NCI-H1694 treated with DMSO at 0.1 percent for 48 hours (cell line): Measurements from ENCODE around the gene GLTP.

Experiments used
- DNase-seq: peaks from one replicate; lab custom pipeline; 2025; lab: John Stamatoyannopoulos, UW

The GLTP gene

DNA sequence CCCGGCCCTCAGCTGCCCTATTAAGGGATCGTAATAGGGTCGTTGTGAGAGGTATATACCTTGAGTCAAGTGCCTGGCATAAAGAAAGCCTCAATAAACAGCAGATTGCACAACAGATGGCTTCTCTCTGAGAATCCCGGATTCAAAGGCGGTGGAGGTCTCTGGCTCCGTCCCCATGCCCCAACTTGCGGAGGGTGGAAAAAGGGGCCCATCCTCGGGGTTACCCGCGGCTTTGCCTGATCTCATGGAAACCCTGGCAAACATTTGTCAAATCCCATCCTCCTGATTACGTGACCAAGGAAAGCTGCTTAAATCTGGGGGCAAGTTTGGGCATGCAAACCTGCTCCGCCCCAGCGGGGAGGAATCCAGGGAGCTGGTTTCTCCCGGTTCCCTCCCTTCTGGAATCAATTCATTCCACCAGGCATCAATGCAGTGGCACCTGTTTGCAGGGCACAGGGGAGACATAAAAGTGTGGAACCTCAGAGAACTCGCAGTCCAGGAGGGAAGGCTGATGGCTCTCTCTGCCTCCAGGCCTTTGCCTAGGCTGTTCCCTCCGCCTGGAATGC, 59.4 kb downstream of the GLTP start:
- peak; percentile 94 for DNase-seq

DNA sequence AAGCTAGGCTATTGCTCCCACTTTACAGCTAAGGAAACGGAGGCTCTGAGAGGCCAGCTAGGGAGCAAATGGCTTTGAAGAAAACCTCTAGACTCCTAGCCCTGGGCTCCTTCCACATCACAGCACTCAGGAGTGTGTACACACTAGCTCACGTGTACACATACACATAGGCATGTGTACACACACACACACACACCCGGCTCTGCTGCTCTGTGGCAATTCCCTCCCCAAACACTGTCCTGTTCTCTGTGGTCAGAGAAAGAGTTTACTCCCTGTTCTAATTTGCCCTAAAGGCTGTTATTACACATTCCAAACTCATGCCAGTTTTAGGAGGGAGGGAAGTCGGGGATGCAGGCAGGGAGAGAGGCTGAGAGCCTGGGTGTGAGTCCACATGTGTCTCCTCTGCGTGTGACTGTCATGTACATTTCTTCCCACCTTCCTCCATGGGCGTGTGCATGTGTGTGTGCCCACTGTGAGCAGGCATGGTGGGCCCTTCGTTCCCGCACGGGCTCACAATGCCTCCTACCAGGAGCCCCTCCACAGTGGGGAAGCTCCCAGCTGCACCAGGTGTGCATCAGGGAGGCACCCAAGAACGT, 61.3 kb downstream of the GLTP start:
- DNase-seq, result peak; percentile 14

GRCh38 chr12:109818253-109818652, 62.1 kb downstream of the GLTP start:
- DNase-seq, result no peak

DNA sequence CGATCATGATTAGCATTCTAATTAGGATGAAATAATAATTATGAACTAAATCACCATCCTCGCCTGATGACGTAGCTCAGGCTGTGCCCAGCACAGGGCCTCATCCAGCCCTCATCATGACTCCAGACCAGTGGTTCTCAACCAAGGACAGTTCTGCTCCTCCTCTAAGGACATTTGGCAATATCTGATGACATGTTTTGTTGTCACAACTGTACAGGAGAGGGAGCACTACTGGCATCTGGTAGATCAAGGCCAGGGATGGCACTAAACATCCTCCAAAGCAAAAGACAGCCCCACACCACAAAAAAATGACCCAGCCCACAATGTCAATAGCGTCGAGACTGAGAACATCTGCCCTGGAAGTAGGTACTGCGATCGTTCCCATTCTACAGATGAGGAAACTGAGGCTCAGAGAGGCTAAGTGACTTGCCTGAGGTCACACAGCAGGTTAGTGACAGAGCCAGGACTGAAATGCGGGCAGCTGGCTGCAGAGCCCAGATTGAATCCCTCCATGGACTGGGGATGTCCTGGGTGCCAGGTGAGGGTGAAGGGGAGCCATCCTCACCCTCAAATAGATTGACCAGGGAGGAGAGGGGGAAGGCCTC, 62.6 kb downstream of the GLTP start:
- DNase-seq, result no peak

DNA sequence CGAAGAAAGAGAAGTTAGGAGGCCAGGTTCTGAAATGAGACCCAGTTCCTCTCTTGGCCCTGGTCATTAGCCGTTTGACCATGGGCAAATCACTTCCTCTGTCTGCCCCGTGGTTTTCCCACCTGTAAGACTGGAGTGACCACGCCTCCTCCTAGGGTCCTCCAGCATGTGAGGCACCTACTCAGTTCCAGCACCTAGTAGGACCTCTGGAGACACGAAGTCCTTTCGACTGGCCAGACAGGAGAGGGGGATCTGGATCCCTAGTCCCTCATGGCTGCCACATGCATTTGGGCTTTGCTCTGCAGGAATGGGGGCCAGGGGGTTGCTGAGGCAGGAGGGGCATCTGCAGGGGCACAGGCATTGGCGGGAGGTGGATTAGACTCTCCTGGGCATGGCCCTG, 63.5 kb downstream of the GLTP start:
- DNase-seq, result no peak

- no peak for DNase-seq
Measured at GRCh38 chr12:109815757-109816617, 64.4 kb downstream of the GLTP start.

GRCh38 chr12:109815225-109815624, 65.1 kb downstream of the GLTP start:
- DNase-seq, result no peak

- no peak for DNase-seq
Measured at GRCh38 chr12:109814600-109815150, 65.7 kb downstream of the GLTP start.

DNA sequence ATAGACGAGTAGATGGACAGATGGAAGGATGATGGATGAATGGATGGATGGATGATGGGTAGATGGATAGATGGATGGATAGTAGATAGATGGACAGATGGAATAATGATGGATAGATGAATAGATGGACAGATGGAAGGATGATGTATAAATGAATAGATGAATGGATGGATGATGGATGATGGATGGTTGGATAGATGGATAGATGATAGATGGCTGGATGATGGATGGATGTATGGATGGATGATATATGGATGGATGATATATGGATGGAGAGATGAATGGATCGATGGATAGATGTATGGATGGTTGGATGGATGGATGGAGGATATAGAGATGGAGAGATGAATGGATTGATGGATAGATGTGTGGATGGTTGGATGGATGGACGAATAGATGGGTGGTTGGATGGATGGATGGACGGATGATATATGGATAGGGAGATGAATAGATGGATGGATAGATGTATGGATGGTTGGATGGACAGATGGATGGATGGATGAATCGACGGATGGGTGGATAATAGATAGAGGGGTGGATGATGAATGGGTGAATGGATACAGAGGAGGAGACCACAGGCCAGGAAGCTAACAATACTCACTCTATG, 66.4 kb downstream of the GLTP start:
- DNase-seq, result no peak

DNA sequence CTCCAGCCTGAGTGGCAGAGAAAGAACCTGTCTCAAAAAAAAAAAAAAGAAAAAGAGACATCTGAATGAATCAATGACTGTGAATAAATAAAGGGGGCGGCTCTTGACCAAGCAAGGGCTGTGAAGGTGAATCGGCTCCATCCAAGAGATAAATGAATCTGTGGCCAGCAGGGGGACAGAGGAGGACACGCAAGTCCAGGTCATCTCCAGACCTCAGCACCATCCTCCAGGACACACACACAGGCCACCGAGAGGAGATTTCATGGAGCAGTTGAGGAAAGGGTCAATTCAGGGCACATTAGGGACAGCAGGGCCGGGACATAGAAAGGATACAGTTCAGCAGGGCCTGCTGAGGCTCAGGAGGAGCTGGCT, 68.7 kb downstream of the GLTP start:
- no peak for DNase-seq

DNA sequence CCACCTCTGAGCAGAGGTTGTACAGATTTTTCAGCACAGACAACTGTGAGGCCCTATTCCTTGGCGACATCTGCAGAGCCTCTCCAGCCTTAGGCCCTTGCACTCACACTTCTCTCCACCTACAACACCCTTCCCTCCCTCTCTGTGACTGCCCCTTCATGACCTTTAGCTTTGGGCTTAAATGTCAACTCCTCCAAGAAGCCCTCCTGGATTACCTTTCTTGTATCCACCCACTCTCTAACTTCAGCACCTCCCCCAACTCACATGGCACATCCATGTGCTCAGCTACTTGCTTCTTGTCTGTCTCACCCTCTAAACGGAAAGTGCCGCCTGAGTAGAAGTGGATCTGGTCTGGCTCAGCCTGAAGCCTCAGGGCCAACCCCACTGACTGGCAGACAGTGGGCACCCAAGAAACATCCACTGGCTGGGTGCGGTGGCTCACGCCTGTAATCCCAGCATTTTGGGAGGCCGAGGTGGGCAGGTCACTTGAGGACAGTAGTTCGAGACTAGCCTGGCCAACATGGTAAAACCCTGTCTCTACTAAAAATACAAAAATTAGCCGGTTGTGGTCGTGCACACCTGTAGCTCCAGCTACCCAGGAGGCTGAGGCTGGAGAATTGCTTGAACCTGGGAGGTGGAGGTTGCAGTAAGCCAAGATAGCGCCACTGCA, 69.3 kb downstream of the GLTP start:
- no peak for DNase-seq

DNA sequence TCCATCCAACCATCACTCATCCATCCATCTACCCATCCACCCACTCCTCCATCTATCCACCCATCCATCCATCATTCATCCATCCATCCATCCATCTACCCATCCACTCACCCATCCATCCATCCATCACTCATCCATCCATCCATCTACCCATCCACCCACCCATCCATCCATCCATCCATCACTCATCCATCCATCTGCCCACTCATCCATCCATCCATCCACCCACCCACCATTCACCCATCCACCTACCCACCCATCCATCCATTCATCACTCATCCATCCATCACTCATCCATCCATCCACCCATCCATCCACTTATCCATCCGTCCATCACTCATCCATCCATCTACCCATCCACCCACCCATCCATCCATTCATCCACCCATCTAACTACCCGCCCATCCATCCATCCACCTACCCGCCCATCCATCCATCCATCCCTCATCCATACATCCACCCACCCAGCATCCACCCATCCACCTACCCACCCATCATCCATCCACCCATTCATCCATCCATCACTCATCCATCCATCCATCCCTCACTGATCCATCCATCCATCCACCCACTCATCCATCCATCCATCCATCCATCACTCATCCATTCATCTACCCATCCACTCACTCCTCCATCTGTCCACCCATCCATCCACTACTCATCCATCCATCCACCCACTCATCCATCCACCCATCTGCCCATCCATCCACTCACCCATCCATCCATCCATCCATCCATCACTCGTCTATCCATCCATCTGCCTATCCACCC, 71.3 kb downstream of the GLTP start:
- no peak for DNase-seq

DNA sequence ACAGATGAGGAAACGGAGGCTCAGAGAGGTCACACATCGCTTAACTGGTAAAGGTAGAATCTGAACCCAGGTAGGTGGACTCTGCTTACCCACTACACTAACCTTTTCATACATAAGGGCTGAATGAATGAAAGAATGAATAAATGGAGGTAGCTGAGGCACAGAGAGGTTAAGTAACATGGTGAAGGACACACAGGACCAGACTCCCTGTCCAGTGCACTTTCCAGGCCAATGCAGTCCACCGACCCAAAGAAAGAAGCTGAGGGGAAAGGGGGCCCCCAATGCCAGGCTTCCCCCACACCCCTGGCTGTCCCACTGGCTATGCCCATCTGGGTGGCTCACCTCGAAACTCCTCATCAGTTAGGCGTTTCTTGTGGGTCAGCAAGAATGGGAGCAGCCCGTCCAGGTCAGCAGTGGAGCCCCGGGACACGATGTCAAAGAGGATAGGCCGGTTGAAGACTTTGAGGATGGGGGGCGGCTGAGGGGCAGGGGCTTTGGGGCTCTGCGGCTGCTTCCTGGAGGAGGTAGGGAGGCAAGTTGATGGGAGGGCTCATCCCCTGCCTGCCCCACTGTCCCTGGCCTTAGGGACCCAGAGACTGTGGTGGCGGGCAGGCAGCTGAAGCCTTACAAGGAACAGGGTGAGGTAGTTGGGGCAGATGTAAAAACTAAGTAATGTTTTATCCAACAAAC, 72.2 kb downstream of the GLTP start:
- no peak for DNase-seq

DNA sequence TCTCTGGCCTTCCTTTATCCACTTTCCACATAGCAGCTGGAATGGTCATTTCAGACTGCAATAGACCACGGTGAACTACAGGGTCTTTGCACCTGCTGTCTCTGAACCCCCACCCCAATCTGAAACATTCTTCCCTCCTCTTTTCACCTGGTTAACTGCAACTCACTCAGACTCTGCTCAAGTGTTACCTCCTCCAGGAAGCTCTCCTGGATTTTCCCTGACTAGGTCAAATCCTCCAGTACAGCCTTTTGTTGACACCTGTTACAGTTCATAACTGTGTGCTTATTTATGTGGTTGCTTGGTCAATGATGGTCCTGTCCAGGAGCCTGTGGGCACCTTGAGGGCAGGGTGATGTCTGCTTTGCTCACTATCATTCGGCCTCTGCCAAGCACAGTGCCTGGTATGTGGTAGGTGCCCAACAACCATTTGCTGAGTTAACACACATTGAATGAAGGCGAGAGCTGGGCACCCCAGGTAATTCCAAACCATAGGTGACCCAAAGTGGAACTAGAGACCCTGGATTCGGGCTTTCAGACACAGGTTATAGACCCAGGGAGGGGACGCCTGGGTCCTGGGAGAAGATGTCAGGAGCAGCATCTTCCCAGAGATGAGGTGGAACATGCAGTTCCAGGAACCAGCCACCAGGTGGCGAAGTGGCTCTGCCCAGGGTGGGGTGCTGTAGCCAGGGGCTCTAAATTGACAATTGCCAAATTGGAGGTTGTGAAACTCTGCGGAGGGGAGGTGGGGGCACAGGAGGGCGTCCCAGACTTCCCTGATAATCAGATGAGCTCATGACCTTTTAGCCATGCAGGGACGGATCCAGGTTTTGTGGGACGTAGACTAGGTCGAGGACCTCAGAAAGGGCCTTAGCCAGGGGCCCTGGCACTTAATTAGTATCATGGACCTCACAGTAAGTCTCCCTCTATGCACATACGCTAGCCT, 75.2 kb downstream of the GLTP start:
- peak; percentile 12 for DNase-seq

GRCh38 chr12:109803678-109804077, 76.7 kb downstream of the GLTP start:
- DNase-seq, result no peak

DNA sequence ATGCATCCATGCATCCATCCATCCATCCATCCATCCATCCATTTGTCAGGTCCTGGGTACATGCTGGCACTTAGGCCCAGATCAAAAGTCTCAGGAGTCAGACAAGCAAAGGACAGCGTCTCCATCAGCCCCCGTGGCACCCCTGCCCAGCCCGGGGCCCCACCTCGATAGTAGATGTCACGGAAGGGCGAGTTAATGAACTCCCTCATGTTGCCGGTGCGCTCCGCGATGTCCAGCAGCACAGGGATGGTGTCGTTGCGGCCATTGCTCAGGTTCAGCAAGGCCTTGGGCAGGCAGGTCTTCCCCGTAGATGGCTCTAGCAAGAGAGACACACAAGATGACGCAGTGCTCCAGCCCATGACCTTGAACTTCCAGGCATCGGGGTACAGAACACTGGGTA, 77.5 kb downstream of the GLTP start:
- no peak for DNase-seq
